ENCODE results near the gene DPYSL5.

DNA sequence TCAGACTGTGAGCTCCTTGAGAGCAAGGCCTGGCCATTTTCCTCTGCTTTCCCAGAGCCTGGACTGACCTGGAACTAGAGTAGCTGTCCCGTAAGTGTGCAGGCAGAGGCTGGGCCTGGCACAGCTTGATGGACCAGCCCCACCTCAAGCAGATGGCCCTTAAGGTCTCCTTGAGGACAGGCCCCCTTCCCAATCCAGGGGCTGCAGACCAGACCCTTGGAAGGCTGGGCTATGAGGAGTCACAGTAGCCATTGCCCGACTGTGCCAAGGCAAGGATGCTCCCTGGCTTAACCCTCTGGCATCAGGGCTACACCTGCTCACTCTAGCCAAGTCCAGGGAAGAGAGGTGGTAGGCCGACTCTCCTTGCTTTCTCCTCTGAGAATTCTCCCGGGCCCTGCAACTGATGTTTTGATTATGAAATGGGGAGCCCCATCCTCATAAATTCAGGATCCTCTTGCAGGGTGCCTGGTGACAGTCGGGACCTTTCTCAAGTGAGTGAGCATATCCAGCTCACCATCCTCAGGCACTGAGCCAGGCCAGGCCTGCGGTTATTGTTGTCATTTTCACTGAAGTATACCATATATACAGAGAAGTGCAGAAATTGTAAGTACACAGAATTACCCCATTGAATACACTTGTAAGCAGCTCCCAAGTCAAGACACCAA, 51.7 kb downstream of the DPYSL5 start:
- TF ChIP-seq, protein P1, sequence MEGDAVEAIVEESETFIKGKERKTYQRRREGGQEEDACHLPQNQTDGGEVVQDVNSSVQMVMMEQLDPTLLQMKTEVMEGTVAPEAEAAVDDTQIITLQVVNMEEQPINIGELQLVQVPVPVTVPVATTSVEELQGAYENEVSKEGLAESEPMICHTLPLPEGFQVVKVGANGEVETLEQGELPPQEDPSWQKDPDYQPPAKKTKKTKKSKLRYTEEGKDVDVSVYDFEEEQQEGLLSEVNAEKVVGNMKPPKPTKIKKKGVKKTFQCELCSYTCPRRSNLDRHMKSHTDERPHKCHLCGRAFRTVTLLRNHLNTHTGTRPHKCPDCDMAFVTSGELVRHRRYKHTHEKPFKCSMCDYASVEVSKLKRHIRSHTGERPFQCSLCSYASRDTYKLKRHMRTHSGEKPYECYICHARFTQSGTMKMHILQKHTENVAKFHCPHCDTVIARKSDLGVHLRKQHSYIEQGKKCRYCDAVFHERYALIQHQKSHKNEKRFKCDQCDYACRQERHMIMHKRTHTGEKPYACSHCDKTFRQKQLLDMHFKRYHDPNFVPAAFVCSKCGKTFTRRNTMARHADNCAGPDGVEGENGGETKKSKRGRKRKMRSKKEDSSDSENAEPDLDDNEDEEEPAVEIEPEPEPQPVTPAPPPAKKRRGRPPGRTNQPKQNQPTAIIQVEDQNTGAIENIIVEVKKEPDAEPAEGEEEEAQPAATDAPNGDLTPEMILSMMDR (IDR thresholded peaks at IDR 0.05) = no peak
- TF ChIP-seq POLR2AphosphoS5 (IDR thresholded peaks at IDR 0.05) (no peak), POLR2A (IDR thresholded peaks at IDR 0.05; ENCODE audit: low read depth) (no peak)
